Left lung (tissue), 10 donors: ENCODE measurements around the gene SLC23A3. TPM values are rescaled to one million over a fixed set of nuclear protein-coding genes. Genes with fewer than 3 reads are reported as not detected.

ENCODE experiments used
- ATAC-seq: fragments of 200-7000 bp; cut with Tn5 transposase; one replicate; pipeline ENCODE4 v1.9.1; 2020; ENCODE audit warnings: moderate library complexity
- DNase-seq, 4 donors: peaks; one replicate each; pipeline ENCODE4 v3.0.0-alpha.2; 2013 to 2020
- H3K27ac ChIP-seq, 2 donors: fragments of 200-600 bp; sonication (generic) in 1 of 2; one replicate each; pipeline versions ENCODE4 v1.5.0 to v1.8.0; 2020 to 2021
- H3K27me3 ChIP-seq, 2 donors: fragments of 200-600 bp; sonication (generic) in 1 of 2; one replicate each; pipeline versions ENCODE4 v1.5.0 to v1.8.0; 2020 to 2021
- H3K36me3 ChIP-seq, 2 donors: fragments of 200-600 bp; sonication (generic) in 1 of 2; one replicate each; pipeline versions ENCODE4 v1.5.0 to v1.8.0; 2020 to 2021
- H3K4me1 ChIP-seq, 2 donors: fragments of 200-600 bp; one replicate each; pipeline ENCODE4 v1.8.0; 2021
- H3K4me3 ChIP-seq, 2 donors: fragments of 200-600 bp; sonication (generic) in 1 of 2; one replicate each; pipeline versions ENCODE4 v1.5.0 to v1.8.0; 2020 to 2021; ENCODE audit warnings: mild to moderate bottlenecking in 1 of 2
- H3K9me3 ChIP-seq, 2 donors: fragments of 200-600 bp; sonication (generic) in 1 of 2; one replicate each; pipeline versions ENCODE4 v1.5.0 to v1.8.0; 2020 to 2021
- intact Hi-C, 2 donors: fragments of 100-400 bp; cut with DNase I; formaldehyde crosslinking; loops; one replicate each; pipeline versions ENCODE4 v1.11.2 to v1.14.2; 2022
- polyA plus RNA-seq, 6 donors: library from polyadenylated mRNA; unstranded; fragments of 120-200 nt; gene quantifications; one replicate each; pipeline ENCODE4 v1.2.1, GENCODE V29; 2013; ENCODE audit not compliant: insufficient read length in 6 of 6
- total RNA-seq, 2 donors: library from RNA; stranded (reverse); fragmentation: NEBNext Ultra II Directional; extraction: Animal tissue kit (Norgen Biotek cat#: 25700); gene quantifications; one replicate each; pipeline ENCODE4 v1.2.1, GENCODE V29; 2021
- TF ChIP-seq, protein P1 (sequence below), 2 donors: fragments of 200-600 bp; sonication (generic) in 1 of 2; IDR thresholded peaks; one replicate each; pipeline versions ENCODE4 v1.5.0 to v1.8.0; 2021; ENCODE audit warnings: antibody characterized with exemption in 2 of 2
- donor health status: DM: no; HTN: yes; CAD: no.
- donor health status: DM: no; HTN: no; CAD: no.

SLC23A3 gene
- total and polyA plus RNA-seq, 8 donors = 2.6 to 5.5 (median 4.3) TPM

- Histone ChIP-seq H3K9me3 (no peaks in the 10 kb centered on the region), H3K27me3 (no peaks in the 10 kb centered on the region), H3K27ac (no peak overlapping the region), H3K4me1 (peaks cover 0 to 12% of the 10 kb centered on the region in 2 donors), H3K36me3 (peaks cover 0 to 43% of the 10 kb centered on the region in 2 donors), H3K4me3 (no peak overlapping the region)
- ATAC-seq (no peak), DNase-seq (no peak)
- TF ChIP-seq, protein P1, sequence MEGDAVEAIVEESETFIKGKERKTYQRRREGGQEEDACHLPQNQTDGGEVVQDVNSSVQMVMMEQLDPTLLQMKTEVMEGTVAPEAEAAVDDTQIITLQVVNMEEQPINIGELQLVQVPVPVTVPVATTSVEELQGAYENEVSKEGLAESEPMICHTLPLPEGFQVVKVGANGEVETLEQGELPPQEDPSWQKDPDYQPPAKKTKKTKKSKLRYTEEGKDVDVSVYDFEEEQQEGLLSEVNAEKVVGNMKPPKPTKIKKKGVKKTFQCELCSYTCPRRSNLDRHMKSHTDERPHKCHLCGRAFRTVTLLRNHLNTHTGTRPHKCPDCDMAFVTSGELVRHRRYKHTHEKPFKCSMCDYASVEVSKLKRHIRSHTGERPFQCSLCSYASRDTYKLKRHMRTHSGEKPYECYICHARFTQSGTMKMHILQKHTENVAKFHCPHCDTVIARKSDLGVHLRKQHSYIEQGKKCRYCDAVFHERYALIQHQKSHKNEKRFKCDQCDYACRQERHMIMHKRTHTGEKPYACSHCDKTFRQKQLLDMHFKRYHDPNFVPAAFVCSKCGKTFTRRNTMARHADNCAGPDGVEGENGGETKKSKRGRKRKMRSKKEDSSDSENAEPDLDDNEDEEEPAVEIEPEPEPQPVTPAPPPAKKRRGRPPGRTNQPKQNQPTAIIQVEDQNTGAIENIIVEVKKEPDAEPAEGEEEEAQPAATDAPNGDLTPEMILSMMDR (IDR thresholded peaks at IDR 0.05) = no peak
- intact Hi-C loops = no loop called here
Measured at GRCh38 chr2:219186754-219187456, 17.1 kb upstream of the SLC23A3 start.

DNA sequence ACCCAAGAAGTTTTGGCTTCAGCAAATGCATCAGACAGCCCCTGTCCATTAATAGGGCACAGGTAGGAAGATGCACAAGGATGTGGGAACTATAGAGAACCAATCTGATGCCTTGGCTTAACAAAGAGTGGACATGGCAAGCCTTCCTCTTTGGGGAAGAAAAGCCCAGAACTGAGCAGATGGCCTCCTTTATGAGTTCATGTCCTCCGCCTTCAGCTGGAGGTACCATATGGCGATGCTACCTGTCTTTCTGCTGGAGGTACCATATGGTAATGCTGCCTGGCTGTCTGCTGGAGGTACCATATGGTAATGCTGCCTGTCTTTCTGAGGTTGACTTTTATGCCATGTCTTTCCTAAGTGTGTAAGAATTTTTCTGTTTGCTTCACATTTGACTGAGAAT is 14.3 kb upstream of the SLC23A3 start:
- Histone ChIP-seq H3K27me3 (no peaks in the 10 kb centered on the region), H3K4me3 (no peak overlapping the region), H3K9me3 (no peaks in the 10 kb centered on the region), H3K36me3 (peaks cover 0 to 66% of the 10 kb centered on the region in 2 donors), H3K27ac (no peak overlapping the region), H3K4me1 (peaks cover 4 to 37% of the 10 kb centered on the region in 2 donors)
- intact Hi-C loops = no loop called here
- ATAC-seq (no peak), DNase-seq (no peak)
- TF ChIP-seq, protein P1 (IDR thresholded peaks at IDR 0.05) = no peak

GRCh38 chr2:219183151-219183772 is 13.4 kb upstream of the SLC23A3 start:
- peaks cover 8 to 43% of the 10 kb centered on the region in 2 donors for H3K4me1 ChIP-seq
- H3K27ac ChIP-seq = no peak overlapping the region
- H3K4me3 ChIP-seq = no peak overlapping the region
- TF ChIP-seq, protein P1 (IDR thresholded peaks at IDR 0.05) = no peak
- DNase-seq (no peak), ATAC-seq (no peak)
- no peaks in the 10 kb centered on the region for H3K9me3 ChIP-seq
- H3K27me3 ChIP-seq = no peaks in the 10 kb centered on the region
- intact Hi-C loops = no loop called here
- peaks cover 0 to 66% of the 10 kb centered on the region in 2 donors for H3K36me3 ChIP-seq

DNA sequence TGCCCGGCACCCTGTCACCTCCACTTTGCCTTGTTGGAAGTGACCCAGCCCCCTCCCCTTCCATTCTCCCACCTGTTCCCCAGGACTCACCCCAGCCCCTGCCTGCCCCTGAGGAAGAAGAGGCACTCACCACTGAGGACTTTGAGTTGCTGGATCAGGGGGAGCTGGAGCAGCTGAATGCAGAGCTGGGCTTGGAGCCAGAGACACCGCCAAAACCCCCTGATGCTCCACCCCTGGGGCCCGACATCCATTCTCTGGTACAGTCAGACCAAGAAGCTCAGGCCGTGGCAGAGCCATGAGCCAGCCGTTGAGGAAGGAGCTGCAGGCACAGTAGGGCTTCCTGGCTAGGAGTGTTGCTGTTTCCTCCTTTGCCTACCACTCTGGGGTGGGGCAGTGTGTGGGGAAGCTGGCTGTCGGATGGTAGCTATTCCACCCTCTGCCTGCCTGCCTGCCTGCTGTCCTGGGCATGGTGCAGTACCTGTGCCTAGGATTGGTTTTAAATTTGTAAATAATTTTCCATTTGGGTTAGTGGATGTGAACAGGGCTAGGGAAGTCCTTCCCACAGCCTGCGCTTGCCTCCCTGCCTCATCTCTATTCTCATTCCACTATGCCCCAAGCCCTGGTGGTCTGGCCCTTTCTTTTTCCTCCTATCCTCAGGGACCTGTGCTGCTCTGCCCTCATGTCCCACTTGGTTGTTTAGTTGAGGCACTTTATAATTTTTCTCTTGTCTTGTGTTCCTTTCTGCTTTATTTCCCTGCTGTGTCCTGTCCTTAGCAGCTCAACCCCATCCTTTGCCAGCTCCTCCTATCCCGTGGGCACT is 12.7 kb upstream of the SLC23A3 start:
- intact Hi-C loops = no loop called here
- Histone ChIP-seq H3K4me3 (no peak overlapping the region), H3K4me1 (peaks cover 8 to 43% of the 10 kb centered on the region in 2 donors), H3K9me3 (no peaks in the 10 kb centered on the region), H3K27ac (peak overlapping the region in 1 of 2 donors; percentile 34), H3K27me3 (no peaks in the 10 kb centered on the region), H3K36me3 (peaks cover 0 to 66% of the 10 kb centered on the region in 2 donors)
- ATAC-seq (no peak), DNase-seq (no peak)
- TF ChIP-seq, protein P1 (IDR thresholded peaks at IDR 0.05) = no peak

DNA sequence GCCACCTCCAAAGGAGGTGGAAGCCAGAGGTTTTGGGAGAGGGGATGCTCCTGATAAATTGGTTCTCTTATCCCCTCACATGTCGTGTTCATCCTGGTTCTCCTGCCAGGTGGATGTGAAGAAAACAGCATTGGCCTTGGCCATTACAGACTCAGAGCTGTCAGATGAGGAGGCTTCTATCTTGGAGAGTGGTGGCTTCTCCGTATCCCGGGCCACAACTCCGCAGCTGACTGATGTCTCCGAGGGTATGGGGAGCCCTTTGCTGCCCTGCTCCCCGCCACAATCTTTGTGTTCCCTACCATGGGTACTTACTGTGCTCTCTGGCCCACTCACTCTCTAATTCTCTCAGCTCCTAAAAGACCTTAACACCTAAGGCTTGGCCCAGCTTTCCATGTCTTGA is 11.7 kb upstream of the SLC23A3 start:
- intact Hi-C loops = no loop called here
- H3K4me3 ChIP-seq = no peak overlapping the region
- H3K4me1 ChIP-seq = peaks cover 8 to 46% of the 10 kb centered on the region in 2 donors
- DNase-seq (no peak), ATAC-seq (no peak)
- H3K27me3 ChIP-seq = no peaks in the 10 kb centered on the region
- peak overlapping the region in 1 of 2 donors; percentile 34 for H3K27ac ChIP-seq
- TF ChIP-seq, protein P1 (IDR thresholded peaks at IDR 0.05) = no peak
- H3K36me3 ChIP-seq = peaks cover 0 to 66% of the 10 kb centered on the region in 2 donors
- no peaks in the 10 kb centered on the region for H3K9me3 ChIP-seq
